GM12892 (cell line): ENCODE data around the gene RAB7B.

Source experiments
- POLR2AphosphoS5 ChIP-seq: IDR thresholded peaks from 2 replicates; pipeline ENCODE4 v1.6.1; 2011; ENCODE audit warnings: low read depth, low read length, control low read depth
- TAF1 ChIP-seq: IDR thresholded peaks from 2 replicates; pipeline ENCODE4 v1.6.1; 2011; ENCODE audit warnings: low read depth, mild to moderate bottlenecking, control low read depth, low read length, borderline replicate concordance

DNA sequence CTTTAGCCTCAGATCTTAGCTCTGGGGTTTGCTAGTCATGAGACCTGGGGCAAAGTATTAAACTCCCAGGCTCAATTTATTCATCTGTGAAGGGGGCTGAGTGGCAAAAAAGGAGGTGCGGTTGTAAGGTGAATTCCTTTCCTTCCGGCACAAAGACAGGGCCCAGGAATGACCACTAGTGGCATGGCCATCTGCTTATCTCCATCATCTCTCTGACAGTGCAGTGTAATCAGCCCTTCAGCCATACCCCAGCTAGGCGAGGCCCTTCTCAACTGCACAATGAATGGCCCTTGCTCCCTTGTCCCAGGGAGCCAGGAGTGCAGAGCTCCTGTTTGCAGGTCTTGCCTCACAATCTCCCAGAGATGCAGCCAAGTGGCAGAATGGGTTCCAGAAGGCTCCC lies 54.3 kb downstream of the RAB7B start:
- TF ChIP-seq TAF1 (no peak), POLR2AphosphoS5 (no peak)
